Ascending aorta (tissue), 2 donors: ENCODE data around the gene SELENOT. TPM values are rescaled to one million over a fixed set of nuclear protein-coding genes. Genes with fewer than 3 reads are reported as not detected.

Experiments used
- DNase-seq, 2 donors: peaks; one replicate each; pipeline ENCODE4 v3.0.0-alpha.2; 2019; ENCODE audit warnings: low spot score in 2 of 2
- H3K27ac ChIP-seq, 2 donors: fragments of 200-600 bp; sonication (generic); one replicate each; pipeline ENCODE4 v1.5.1; 2016 to 2017; ENCODE audit warnings: mild to moderate bottlenecking in 1 of 2
- H3K27me3 ChIP-seq: fragments of 200-600 bp; sonication (generic); one replicate; pipeline ENCODE4 v1.5.1; 2017
- H3K36me3 ChIP-seq, 2 donors: fragments of 200-600 bp; sonication (generic); one replicate each; pipeline ENCODE4 v1.5.1; 2016
- H3K4me1 ChIP-seq, 2 donors: fragments of 200-600 bp; sonication (generic); one replicate each; pipeline ENCODE4 v1.5.1; 2016 to 2017; ENCODE audit warnings: mild to moderate bottlenecking in 1 of 2
- H3K4me3 ChIP-seq, 2 donors: fragments of 200-600 bp; sonication (generic); one replicate each; pipeline ENCODE4 v1.5.1; 2016 to 2017; ENCODE audit warnings: mild to moderate bottlenecking in 1 of 2
- H3K9me3 ChIP-seq, 2 donors: fragments of 200-600 bp; sonication (generic); one replicate each; pipeline ENCODE4 v1.5.1; 2016
- intact Hi-C: fragments of 100-400 bp; cut with DNase I; formaldehyde crosslinking; loops from one replicate; pipeline ENCODE4 v1.15.1; 2023
- total RNA-seq: library from RNA; depleted of rRNA; stranded (reverse); fragments of >200 nt; gene quantifications from one replicate; pipeline ENCODE4 v1.1.0, GENCODE V29; 2016
- TF ChIP-seq, protein P1 (sequence below), 3 experiments: fragments of 200-600 bp in 2 of 3; fragments of 450-650 bp in 1 of 3; sonication (generic) in 2 of 3; IDR thresholded peaks; one replicate each; pipeline ENCODE4 v1.5.1; 2016 to 2019; ENCODE audit warnings: antibody characterized with exemption in 3 of 3, mild to moderate bottlenecking in 1 of 3, moderate library complexity in 1 of 3

Gene SELENOT
- total RNA-seq, 1 donor from 2014 or later = 112 TPM

DNA sequence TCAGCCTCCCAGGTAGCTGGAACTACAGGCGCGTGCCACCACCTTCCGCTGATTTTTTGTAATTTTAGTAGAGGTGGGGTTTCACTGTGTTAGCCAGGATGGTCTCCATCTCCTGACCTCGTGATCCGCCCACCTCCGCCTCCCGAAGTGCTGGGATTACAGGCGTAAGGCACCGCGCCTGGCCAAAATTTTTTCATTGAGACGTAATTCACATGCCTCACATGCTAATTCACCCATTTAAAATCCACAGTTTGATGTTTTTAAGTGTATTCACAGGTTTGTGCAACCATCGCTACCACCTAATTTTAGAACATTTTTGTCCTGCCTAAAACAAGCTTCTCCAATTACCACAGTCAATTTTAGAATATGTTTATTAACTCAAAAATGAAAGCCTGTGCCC is 37.1 kb downstream of the SELENOT start:
- intact Hi-C loops = no loop called here
- no peaks in the 10 kb centered on the region for H3K36me3 ChIP-seq
- TF ChIP-seq, protein P1, sequence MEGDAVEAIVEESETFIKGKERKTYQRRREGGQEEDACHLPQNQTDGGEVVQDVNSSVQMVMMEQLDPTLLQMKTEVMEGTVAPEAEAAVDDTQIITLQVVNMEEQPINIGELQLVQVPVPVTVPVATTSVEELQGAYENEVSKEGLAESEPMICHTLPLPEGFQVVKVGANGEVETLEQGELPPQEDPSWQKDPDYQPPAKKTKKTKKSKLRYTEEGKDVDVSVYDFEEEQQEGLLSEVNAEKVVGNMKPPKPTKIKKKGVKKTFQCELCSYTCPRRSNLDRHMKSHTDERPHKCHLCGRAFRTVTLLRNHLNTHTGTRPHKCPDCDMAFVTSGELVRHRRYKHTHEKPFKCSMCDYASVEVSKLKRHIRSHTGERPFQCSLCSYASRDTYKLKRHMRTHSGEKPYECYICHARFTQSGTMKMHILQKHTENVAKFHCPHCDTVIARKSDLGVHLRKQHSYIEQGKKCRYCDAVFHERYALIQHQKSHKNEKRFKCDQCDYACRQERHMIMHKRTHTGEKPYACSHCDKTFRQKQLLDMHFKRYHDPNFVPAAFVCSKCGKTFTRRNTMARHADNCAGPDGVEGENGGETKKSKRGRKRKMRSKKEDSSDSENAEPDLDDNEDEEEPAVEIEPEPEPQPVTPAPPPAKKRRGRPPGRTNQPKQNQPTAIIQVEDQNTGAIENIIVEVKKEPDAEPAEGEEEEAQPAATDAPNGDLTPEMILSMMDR (IDR thresholded peaks at IDR 0.05) = no peak
- H3K4me1 ChIP-seq = no peaks in the 10 kb centered on the region
- no peaks in the 10 kb centered on the region for H3K9me3 ChIP-seq
- H3K27me3 ChIP-seq = no peaks in the 10 kb centered on the region
- H3K4me3 ChIP-seq = no peak overlapping the region
- DNase-seq = no peak
- no peak overlapping the region for H3K27ac ChIP-seq

DNA sequence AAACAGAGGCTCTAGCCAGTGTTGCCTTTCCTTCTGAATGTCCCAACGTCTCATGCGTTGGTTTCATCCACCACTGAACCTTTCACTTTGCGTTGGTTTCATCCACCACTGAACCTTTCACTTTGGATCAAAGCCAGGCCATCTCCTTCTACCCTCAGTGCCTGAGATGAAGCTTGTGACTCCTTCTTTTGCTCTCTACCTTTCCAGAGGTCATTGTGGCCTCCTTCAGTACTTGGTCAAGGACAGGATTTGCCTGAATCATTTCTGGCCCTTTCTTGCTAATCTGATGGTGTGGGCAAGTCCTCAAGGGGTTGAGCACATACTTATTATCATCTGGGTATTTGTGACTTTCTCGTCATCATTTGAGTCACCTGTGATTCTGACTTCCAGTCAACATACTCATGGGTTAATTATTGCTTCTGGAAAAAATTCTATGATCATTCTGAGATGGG is 50.0 kb downstream of the SELENOT start:
- Histone ChIP-seq H3K27me3 (no peaks in the 10 kb centered on the region), H3K4me1 (no peaks in the 10 kb centered on the region), H3K27ac (no peak overlapping the region), H3K9me3 (no peaks in the 10 kb centered on the region), H3K4me3 (no peak overlapping the region), H3K36me3 (no peaks in the 10 kb centered on the region)
- intact Hi-C loops = no loop called here
- TF ChIP-seq, protein P1 (IDR thresholded peaks at IDR 0.05) = no peak
- DNase-seq = no peak

DNA sequence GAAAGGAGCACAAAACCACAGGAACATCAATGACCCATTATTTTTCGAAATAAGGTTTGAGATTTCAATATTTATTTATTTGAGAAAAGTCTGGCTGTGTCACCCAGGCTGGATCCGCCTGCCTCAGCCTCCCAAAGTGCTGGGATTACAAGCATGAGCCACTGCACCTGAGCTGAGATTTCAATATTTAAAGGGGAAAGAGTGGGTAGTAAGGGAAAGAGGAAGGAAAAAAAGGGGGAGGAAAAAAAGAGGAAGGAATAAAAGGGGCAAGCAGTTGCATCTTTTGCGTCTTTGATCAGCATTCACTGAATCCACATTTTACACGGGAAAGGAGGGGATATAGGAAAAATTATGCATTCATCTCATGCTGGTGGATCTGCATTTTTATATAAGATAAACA is 53.2 kb downstream of the SELENOT start:
- Histone ChIP-seq H3K4me3 (no peak overlapping the region), H3K27ac (no peak overlapping the region), H3K36me3 (no peaks in the 10 kb centered on the region), H3K4me1 (no peaks in the 10 kb centered on the region), H3K27me3 (no peaks in the 10 kb centered on the region), H3K9me3 (no peaks in the 10 kb centered on the region)
- DNase-seq = no peak
- intact Hi-C loops = no loop called here
- TF ChIP-seq, protein P1 (IDR thresholded peaks at IDR 0.05) = no peak

DNA sequence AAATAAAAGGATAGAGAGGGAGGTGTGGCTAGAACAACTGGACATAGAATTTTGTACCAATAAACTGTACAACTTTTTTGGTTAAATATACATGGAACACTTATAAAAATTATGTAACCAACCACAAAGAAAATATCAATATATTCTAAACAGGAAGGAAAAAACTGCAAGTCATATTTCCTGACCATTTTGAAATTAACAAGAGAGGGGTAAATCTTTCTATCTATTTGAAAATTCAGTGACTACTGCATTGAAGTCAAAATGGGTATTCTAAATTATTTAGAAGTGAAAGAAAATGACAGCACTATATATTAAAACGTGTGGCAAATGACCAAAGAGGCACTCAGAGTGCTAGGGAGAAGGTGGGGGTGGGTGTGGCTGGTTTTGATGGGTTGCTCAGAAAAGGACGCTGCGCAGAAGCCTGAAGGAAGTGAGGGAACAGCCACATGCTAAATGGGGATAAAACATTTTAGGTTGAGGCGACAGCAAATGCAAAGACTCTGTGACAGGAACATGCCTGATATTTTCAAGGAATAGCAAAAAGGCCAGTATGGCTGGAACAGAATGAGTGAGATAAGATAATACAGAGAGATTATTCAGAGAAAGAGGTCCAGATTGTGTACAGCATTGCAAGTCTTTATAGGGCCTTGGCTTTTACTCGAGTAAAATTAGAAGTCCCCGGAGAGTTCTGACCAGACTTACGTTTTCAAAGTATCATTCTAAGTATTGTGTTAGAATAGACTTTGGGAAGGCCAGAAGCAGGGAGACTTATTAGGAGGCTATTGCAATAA is 59.5 kb downstream of the SELENOT start:
- Histone ChIP-seq H3K27me3 (no peaks in the 10 kb centered on the region), H3K4me3 (no peak overlapping the region), H3K27ac (no peak overlapping the region), H3K36me3 (no peaks in the 10 kb centered on the region), H3K9me3 (no peaks in the 10 kb centered on the region), H3K4me1 (no peaks in the 10 kb centered on the region)
- TF ChIP-seq, protein P1 (IDR thresholded peaks at IDR 0.05) = no peak
- no peak for DNase-seq
- intact Hi-C loops = no loop called here

DNA sequence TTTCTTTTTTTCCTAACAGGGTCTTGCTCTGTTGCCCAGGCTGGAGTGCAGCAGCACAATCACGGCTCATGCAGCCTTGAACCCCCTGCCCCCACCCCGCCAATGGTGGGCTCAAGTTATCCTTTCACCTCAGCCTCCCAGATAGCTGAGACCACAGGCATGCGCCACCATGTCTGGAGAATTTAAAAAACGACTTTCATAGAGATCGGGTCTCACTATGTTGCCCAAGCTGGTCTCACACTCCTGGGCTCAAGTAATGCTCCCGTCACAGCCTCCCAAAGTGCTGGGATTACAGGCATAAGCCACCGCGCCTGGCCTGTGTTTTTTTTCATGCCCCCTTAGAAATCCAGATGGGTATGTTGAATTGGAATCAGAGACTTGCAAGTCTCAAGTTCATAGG is 60.3 kb downstream of the SELENOT start:
- intact Hi-C loops = no loop called here
- Histone ChIP-seq H3K9me3 (no peaks in the 10 kb centered on the region), H3K4me1 (no peaks in the 10 kb centered on the region), H3K4me3 (no peak overlapping the region), H3K27ac (no peak overlapping the region), H3K27me3 (no peaks in the 10 kb centered on the region), H3K36me3 (no peaks in the 10 kb centered on the region)
- TF ChIP-seq, protein P1 (IDR thresholded peaks at IDR 0.05) = no peak
- no peak for DNase-seq
